ENCODE measurements around the gene EID2. TPM values are rescaled to one million over a fixed set of nuclear protein-coding genes. Genes with fewer than 3 reads are reported as not detected.

Gene EID2
- total and polyA plus RNA-seq, 10 of the 15 experiments (the other 5 are each of a cell fraction or from before 2014, with no cell fraction given) = 1.6 to 11.4 (median 7.0) TPM

DNA sequence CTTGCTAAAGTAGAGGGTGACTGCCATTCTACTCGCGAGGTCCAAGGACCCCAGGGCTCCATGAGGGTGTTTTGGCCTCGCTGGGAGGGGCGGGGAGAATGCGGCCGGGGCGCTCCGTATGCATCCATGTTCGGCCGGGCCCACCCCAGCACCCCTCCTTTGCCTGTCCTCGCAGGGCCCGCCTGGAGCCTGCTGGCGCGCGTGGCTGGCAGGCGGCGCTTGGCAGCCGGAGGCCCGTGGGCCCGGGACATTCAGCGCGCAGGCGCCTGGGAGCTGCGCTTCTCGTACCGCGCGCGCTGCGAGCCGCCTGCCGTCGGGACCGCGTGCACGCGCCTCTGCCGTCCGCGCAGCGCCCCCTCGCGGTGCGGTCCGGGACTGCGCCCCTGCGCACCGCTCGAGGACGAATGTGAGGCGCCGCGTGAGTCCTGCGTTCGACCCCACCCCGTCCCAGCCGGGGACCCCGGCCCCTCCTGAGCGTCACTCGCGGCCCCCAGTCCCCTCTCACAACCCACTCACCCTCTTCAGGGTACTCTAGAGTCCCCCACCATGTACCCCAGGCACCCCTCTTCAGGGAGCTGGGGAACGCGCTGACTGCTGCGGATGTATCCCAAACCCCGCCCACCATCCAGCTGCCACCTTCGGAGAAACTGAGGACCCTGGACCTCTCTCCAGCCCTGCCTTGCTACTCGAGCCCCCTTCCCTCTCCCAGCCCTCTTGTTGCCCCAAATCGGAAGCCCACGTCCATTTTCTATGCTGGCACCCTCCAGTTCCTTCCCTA lies 37.1 kb downstream of the EID2 start (continued):
- TF ChIP-seq EP300 (IDR thresholded peaks at IDR 0.05; ENCODE audit: borderline replicate concordance in 1 of 2, control insufficient read depth in 1 of 2, low read depth in 2 of 2, low read length in 2 of 2) (no peak), CBFB (IDR thresholded peaks at IDR 0.05; ENCODE audit: low read depth) (no peak), ZNF384 (IDR thresholded peaks at IDR 0.05; ENCODE audit: borderline replicate concordance, low read depth, low read length) (no peak), ZBTB40 (IDR thresholded peaks at IDR 0.05; ENCODE audit: borderline replicate concordance) (no peak), NKRF (conservative IDR thresholded peaks at IDR 0.05) (0 out of 2 replicates have a peak, but pooled peaks have one; percentile 26), SPI1 (IDR thresholded peaks at IDR 0.05; ENCODE audit: borderline replicate concordance, insufficient read depth, low read depth, low read length) (no peak), RB1 (IDR thresholded peaks at IDR 0.05; ENCODE audit: borderline replicate concordance) (peak; percentile 46; the same call in 1 of the 2 replicates), PAX5 (IDR thresholded peaks at IDR 0.05; ENCODE audit: borderline replicate concordance, low read depth, low read length) (no peak; the same call in 1 of the 2 replicates), HDAC2 (IDR thresholded peaks at IDR 0.05) (no peak), WRNIP1 (IDR thresholded peaks at IDR 0.05; ENCODE audit: borderline replicate concordance, low read depth, low read length) (no peak), NFYB (IDR thresholded peaks at IDR 0.05; ENCODE audit: insufficient read depth, low read depth, low read length) (no peak), SP1 (IDR thresholded peaks at IDR 0.05; ENCODE audit: low read depth, low read length) (no peak)
- TF ChIP-seq, protein P1, sequence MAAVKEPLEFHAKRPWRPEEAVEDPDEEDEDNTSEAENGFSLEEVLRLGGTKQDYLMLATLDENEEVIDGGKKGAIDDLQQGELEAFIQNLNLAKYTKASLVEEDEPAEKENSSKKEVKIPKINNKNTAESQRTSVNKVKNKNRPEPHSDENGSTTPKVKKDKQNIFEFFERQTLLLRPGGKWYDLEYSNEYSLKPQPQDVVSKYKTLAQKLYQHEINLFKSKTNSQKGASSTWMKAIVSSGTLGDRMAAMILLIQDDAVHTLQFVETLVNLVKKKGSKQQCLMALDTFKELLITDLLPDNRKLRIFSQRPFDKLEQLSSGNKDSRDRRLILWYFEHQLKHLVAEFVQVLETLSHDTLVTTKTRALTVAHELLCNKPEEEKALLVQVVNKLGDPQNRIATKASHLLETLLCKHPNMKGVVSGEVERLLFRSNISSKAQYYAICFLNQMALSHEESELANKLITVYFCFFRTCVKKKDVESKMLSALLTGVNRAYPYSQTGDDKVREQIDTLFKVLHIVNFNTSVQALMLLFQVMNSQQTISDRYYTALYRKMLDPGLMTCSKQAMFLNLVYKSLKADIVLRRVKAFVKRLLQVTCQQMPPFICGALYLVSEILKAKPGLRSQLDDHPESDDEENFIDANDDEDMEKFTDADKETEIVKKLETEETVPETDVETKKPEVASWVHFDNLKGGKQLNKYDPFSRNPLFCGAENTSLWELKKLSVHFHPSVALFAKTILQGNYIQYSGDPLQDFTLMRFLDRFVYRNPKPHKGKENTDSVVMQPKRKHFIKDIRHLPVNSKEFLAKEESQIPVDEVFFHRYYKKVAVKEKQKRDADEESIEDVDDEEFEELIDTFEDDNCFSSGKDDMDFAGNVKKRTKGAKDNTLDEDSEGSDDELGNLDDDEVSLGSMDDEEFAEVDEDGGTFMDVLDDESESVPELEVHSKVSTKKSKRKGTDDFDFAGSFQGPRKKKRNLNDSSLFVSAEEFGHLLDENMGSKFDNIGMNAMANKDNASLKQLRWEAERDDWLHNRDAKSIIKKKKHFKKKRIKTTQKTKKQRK (IDR thresholded peaks at IDR 0.05; ENCODE audit: low read depth, low read length) = no peak
- TF ChIP-seq, protein P2, sequence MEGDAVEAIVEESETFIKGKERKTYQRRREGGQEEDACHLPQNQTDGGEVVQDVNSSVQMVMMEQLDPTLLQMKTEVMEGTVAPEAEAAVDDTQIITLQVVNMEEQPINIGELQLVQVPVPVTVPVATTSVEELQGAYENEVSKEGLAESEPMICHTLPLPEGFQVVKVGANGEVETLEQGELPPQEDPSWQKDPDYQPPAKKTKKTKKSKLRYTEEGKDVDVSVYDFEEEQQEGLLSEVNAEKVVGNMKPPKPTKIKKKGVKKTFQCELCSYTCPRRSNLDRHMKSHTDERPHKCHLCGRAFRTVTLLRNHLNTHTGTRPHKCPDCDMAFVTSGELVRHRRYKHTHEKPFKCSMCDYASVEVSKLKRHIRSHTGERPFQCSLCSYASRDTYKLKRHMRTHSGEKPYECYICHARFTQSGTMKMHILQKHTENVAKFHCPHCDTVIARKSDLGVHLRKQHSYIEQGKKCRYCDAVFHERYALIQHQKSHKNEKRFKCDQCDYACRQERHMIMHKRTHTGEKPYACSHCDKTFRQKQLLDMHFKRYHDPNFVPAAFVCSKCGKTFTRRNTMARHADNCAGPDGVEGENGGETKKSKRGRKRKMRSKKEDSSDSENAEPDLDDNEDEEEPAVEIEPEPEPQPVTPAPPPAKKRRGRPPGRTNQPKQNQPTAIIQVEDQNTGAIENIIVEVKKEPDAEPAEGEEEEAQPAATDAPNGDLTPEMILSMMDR (IDR thresholded peaks at IDR 0.05 in 2 of 3, conservative IDR thresholded peaks at IDR 0.05 in 1 of 3; ENCODE audit: control insufficient read depth in 2 of 3, extremely low read depth in 1 of 3, insufficient read depth in 1 of 3, low read depth in 3 of 3, low read length in 3 of 3) = peak; percentile 70 to 80 (median 75)
- TF ChIP-seq, protein P3, sequence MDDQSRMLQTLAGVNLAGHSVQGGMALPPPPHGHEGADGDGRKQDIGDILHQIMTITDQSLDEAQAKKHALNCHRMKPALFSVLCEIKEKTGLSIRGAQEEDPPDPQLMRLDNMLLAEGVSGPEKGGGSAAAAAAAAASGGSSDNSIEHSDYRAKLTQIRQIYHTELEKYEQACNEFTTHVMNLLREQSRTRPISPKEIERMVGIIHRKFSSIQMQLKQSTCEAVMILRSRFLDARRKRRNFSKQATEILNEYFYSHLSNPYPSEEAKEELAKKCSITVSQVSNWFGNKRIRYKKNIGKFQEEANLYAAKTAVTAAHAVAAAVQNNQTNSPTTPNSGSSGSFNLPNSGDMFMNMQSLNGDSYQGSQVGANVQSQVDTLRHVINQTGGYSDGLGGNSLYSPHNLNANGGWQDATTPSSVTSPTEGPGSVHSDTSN (IDR thresholded peaks at IDR 0.05; ENCODE audit: insufficient replicate concordance, low read depth, low read length) = no peak

Measured in GM12878 (cell line).